ENCODE results near the gene RPS19BP1. TPM values are rescaled to one million over a fixed set of nuclear protein-coding genes. Genes with fewer than 3 reads are reported as not detected.

RPS19BP1 gene, protein sequence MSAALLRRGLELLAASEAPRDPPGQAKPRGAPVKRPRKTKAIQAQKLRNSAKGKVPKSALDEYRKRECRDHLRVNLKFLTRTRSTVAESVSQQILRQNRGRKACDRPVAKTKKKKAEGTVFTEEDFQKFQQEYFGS
- 49.7 and 54.6 TPM in 2 replicates for total RNA-seq

DNA sequence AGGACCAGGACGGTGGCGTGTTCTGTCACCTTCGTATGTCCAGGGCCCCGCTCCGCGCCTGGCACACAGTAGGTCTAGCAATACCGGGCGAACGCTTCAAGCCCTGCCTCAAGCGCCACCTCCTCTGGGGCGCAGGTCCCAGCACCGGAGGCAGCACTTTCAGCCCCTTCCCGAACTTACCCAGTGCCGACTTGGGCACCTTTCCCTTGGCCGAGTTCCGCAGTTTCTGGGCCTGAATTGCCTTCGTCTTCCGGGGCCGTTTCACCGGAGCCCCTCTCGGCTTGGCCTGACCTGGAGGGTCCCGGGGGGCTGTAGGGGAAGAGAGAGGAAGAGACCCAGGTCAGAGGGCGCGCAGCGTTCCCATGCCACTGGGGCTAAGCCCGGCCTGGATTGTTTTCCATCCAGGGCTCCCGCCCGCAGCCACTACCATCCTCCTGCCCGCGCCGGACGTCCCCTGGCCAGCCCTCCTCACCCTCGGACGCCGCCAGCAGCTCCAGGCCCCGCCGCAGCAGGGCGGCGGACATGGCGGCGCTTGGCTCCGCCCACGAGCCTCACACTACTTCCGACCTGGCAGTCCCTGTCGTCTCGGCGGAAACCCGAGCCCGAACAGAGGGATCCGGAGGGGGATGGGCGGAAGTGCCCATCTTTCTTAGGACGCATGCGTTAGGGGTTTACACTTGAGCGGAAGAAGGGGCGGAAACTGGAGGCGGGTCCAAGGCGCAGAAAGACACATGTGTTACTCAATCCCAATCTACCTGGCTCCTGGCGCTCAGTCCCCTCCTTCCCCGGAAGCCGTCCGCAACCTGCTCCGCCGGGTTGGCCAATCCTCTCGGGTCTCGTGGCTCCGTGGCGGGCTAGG, at the start of gene RPS19BP1:
RPS19BP1 (minus strand) TSS at position 534 of the 859 bp plus-strand sequence; CDS start at position 524, 10 bp downstream.

DNA sequence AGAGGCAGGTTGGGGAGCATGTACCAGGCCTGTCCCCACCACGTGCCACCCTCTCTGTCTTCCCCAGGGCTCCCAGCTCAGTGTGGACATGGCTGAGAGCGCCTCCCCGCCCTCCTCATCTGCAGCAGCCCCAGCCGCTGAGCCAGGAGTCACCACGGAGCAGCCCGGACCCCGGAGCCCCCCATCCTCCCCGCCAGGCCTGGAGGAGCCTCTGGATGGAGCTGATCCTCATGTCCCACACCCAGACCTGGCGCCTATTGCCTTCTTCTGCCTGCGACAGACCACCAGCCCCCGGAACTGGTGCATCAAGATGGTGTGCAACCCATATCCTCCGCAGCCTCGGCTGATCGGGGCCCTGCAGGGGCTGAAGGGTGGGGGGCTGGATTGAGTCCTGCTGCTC, 38.1 kb upstream of the RPS19BP1 start, which contains the start of gene CACNA1I:
CACNA1I (plus strand) TSS at position 89 of the 400 bp plus-strand sequence; CDS start at position 89, 0 bp downstream.

DNA sequence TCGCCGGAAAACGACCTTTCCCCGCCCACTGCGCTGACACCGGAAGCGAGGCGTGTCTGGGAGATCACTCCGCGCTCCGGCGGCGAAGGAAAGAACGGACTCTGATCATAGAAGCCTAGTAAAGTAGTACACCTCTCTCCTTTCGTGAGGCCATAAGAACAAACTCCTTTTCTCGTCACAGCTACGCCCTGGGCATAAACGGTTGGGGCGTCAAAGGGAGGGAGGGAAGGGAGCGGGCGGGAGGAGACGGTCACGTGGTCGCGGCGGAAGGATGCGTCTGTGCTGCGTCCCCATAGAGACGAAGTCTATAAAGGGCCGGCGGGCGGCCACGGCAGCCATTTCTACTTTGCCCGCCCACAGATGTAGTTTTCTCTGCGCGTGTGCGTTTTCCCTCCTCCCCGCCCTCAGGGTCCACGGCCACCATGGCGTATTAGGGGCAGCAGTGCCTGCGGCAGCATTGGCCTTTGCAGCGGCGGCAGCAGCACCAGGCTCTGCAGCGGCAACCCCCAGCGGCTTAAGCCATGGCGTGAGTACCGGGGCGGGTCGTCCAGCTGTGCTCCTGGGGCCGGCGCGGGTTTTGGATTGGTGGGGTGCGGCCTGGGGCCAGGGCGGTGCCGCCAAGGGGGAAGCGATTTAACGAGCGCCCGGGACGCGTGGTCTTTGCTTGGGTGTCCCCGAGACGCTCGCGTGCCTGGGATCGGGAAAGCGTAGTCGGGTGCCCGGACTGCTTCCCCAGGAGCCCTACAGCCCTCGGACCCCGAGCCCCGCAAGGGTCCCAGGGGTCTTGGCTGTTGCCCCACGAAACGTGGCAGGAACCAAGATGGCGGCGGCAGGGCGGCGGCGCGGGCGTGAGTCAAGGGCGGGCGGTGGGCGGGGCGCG, 12.1 kb downstream of the RPS19BP1 start, which contains the start of gene ATF4:
ATF4 (plus strand) TSS at position 337 of the 880 bp plus-strand sequence. CDS start 884 bp downstream, outside the sequence.

DNA sequence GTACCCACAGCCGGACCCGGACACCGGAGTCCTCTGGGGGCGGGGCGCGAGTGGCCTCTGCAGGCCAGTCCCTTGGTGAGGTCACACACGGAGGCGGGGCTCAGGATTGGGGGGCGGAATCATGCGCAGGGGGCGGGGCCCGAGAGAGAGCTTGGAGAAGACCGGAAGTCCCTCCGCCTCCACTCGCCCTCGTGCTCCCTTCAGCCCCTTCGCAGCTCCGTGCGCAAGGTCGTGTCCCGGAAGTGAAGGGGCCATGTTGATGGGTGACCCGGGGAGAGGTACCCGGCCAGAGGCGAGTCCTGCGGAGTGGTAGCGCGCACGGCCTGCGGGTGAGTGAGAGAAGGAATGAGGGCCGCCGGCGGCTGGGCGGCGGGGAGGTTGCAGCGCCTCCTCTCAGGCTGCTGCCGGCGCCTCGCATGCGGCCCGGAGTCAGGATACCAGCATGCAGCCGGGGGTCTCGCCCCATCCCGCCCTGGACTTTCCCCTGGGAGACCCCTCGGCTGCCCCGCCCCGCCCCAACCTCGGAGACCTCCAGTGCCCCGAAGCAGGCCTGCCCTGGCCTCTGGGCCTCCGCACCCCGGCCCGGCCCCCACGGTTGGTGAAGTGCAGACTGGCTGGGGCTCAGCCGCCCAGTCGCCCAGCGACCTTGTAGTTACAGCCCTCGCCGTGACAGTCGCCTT, 30.3 kb downstream of the RPS19BP1 start, which contains the start of gene MIEF1:
MIEF1 (plus strand) TSS at position 182 of the 680 bp plus-strand sequence. CDS start 9,005 bp downstream, outside the sequence.

Other genes with a start within 250 kb of the RPS19BP1 start
- 2,382 and 3,166 TPM in 2 replicates for gene RPL3, start 213.1 kb downstream of the RPS19BP1 start, total RNA-seq
- gene SYNGR1, start 182.8 kb downstream of the RPS19BP1 start, total RNA-seq = 8.1 and 9.0 TPM in 2 replicates
- 14.1 and 14.9 TPM in 2 replicates for gene TAB1, start 133.0 kb downstream of the RPS19BP1 start, total RNA-seq
- gene MGAT3, start 75.7 kb downstream of the RPS19BP1 start, total RNA-seq = 0.06 and 0.40 TPM in 2 replicates
- gene MIEF1, start 30.5 kb downstream of the RPS19BP1 start, total RNA-seq = 14.7 and 17.3 TPM in 2 replicates
- 111 and 141 TPM in 2 replicates for gene ATF4, start 12.2 kb downstream of the RPS19BP1 start, total RNA-seq
- under 0.01 and 0.12 TPM in 2 replicates for gene CACNA1I, start 38.0 kb upstream of the RPS19BP1 start, total RNA-seq

Data from aortic smooth muscle cell (primary cell).